HL-60 (cell line): ENCODE data around the gene DOK5.

Experiments used
- CTCF ChIP-seq: IDR thresholded peaks from one replicate; pipeline ENCODE4 v1.5.1; 2011; ENCODE audit warnings: low read length, control low read depth, inconsistent platforms; ENCODE audit not compliant: insufficient read depth
- GABPA ChIP-seq: IDR thresholded peaks from 2 replicates; pipeline ENCODE4 v1.6.1; 2012; ENCODE audit warnings: low read depth
- POLR2AphosphoS5 ChIP-seq: IDR thresholded peaks from 2 replicates; pipeline ENCODE4 v1.6.1; 2012; ENCODE audit warnings: low read depth

GRCh38 chr20:54477191-54477955, 2.0 kb downstream of the DOK5 start:
- no peak for TF ChIP-seq CTCF
- TF ChIP-seq GABPA, result no peak
- TF ChIP-seq POLR2AphosphoS5, result no peak
